Activated naive CD8-positive, alpha-beta T cell (primary cell): ENCODE measurements around the gene C6orf120.
A peak's percentile ranks its signal among the peaks of the same experiment; 100 is the strongest.

Source experiments
- H3K27ac Mint-ChIP-seq: one replicate; pipeline ENCODE4 v1.8.0; 2021; ENCODE audit warnings: mixed read lengths
- H3K27me3 Mint-ChIP-seq: one replicate; pipeline ENCODE4 v1.8.0; 2021; ENCODE audit warnings: mixed read lengths
- H3K36me3 Mint-ChIP-seq: one replicate; pipeline ENCODE4 v1.8.0; 2021; ENCODE audit warnings: mixed read lengths
- H3K4me1 Mint-ChIP-seq: one replicate; pipeline ENCODE4 v1.8.0; 2021; ENCODE audit warnings: low read depth, mixed read lengths
- H3K4me3 Mint-ChIP-seq: one replicate; pipeline ENCODE4 v1.8.0; 2021; ENCODE audit warnings: mild to moderate bottlenecking, mixed read lengths
- H3K9me3 Mint-ChIP-seq: one replicate; pipeline ENCODE4 v1.8.0; 2021; ENCODE audit warnings: low read depth, mixed read lengths

The C6orf120 gene

GRCh38 chr6:169701954-169702839, at the start of gene C6orf120, which contains the start of gene WDR27:
TSS of gene C6orf120 (plus strand) at chr6:169702126. CDS start at chr6:169702460, 334 bp downstream.
TSS of gene WDR27 (minus strand) at chr6:169702029. CDS start at chr6:169689005, 13,024 bp downstream.
- peaks cover 9% of the 10 kb centered on the region for H3K36me3 Mint-ChIP-seq
- peak within 1 kb of the TSS; percentile 92 for H3K27ac Mint-ChIP-seq
- no peaks in the 10 kb centered on the region for H3K9me3 Mint-ChIP-seq
- H3K4me3 Mint-ChIP-seq, result peak within 1 kb of the TSS; percentile 95
- H3K27me3 Mint-ChIP-seq, result no peaks in the 10 kb centered on the region
- peaks cover 50% of the 10 kb centered on the region for H3K4me1 Mint-ChIP-seq

DNA sequence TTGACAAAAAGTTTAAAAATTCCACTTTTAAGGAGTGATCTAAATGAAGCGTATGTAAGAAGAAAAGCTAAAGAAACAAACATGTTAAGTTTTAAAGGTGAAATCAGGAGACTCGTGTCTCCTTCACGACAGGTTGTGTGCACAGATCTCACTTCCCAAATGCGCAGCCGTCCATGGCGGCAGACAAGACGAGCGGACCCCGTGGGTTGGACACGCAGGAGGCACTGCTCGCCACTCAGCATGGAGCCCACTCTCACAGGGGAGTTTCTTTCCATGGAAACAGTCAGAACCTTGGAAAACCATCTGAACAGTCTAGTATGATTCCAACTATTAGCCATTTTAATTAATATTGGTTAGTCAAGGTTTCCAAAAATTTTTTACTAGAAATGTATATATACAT, 49.0 kb upstream of the C6orf120 start:
- peaks cover 3% of the 10 kb centered on the region for H3K36me3 Mint-ChIP-seq
- H3K9me3 Mint-ChIP-seq, result no peaks in the 10 kb centered on the region
- H3K27ac Mint-ChIP-seq, result no peak overlapping the region
- H3K4me1 Mint-ChIP-seq, result peaks cover 13% of the 10 kb centered on the region
- H3K27me3 Mint-ChIP-seq, result no peaks in the 10 kb centered on the region
- H3K4me3 Mint-ChIP-seq, result no peak overlapping the region

GRCh38 chr6:169653691-169654090, 48.2 kb upstream of the C6orf120 start:
- H3K4me3 Mint-ChIP-seq, result no peak overlapping the region
- H3K27ac Mint-ChIP-seq, result no peak overlapping the region
- H3K9me3 Mint-ChIP-seq, result no peaks in the 10 kb centered on the region
- peaks cover 3% of the 10 kb centered on the region for H3K36me3 Mint-ChIP-seq
- no peaks in the 10 kb centered on the region for H3K27me3 Mint-ChIP-seq
- peaks cover 13% of the 10 kb centered on the region for H3K4me1 Mint-ChIP-seq

DNA sequence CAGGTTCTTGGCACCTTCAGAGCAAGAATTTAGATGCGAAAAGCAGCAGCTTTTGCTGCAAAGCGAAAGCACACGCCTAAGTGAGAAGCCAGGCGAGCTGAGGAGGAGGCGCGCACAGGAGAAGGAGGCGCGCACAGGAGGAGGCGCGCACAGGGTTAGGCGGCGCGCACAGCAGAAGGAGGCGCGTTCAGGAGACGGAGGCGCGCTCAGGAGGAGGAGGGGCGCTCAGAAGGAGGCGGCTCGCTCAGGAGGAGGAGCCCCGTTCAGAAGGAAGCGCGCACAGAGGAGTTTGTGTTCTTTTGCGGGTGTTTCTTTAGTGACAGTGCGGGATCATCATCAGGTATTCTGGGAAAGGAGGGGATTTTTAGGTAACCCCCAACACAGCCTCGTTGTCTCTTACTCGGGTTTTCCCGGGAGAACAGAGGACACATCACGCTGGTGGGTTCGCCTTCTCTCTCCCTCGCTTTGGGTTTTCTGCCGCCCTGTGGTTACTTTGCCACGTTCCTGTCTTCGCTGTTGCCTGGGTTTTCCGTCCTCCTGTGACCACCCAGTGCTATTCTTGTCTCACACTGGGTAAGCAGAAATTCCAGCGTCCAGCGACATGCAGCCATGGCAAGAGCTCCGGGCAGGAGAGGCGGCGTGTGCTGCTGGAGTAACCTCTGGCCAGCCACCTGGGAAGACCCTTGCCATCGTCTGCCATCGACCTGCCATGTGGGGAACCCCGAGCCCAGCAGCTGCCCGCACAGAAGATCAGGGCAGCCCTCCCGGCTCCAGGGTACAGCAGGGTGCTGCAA, 47.1 kb upstream of the C6orf120 start:
- Mint-ChIP-seq H3K9me3 (no peaks in the 10 kb centered on the region), H3K27ac (peak overlapping the region; percentile 86), H3K4me3 (peak overlapping the region; percentile 86), H3K27me3 (no peaks in the 10 kb centered on the region), H3K36me3 (peaks cover 3% of the 10 kb centered on the region), H3K4me1 (peaks cover 13% of the 10 kb centered on the region)

DNA sequence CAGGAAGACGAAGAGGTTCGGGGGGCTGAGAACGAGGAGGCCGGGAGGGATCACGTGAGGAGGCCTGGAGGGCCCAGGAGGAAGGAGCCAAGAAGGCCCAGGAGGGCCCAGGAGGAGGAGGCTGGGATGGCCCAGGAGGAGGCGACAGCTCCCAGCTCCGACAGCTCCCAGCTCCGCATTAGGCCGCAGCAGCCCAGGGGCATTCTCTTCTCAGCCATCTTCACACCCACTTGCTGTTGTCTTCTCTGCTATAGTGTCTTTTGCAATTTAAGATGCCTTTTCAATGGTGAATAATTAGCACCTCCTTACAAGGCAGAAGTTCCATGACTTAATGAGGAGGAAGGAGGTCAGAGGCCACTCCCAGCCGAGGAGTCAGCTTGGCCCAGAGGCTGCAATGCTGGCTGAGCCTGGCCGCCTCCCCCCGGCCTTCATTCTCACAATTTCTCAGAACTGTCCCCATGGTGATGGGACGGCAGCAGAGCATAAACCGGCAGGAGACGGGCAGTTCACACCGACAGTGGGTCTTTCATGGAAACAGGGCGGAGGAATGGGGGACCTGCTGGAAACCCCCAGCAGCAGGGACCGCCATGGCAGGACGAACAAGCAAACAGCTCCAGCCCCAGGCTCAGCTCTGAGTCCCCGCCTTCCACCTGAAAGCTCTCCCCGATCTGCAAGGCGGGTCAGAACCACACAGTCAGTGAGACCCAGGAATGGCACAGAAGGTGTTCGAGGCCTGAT, 45.2 kb upstream of the C6orf120 start:
- Mint-ChIP-seq H3K4me1 (peaks cover 13% of the 10 kb centered on the region), H3K27me3 (no peaks in the 10 kb centered on the region), H3K36me3 (peaks cover 2% of the 10 kb centered on the region), H3K27ac (no peak overlapping the region), H3K9me3 (no peaks in the 10 kb centered on the region), H3K4me3 (no peak overlapping the region)

DNA sequence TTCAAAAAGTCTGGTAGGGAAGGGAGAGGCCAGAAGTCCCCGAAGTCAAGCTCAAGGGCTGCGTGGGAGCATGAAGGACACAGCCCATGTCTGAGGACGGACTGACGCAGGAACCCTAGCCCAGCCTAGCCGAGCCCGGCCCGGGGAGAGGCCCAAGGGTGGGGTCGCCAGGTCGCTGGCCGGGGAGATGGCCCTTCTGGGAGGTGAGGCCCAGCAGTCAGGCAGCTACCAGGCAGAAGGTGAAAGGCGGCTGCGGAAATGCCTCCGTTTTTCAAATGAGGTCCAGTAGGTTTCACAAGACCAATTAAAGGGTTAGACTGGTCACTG, 44.7 kb upstream of the C6orf120 start:
- H3K27me3 Mint-ChIP-seq, result no peaks in the 10 kb centered on the region
- H3K36me3 Mint-ChIP-seq, result no peaks in the 10 kb centered on the region
- H3K9me3 Mint-ChIP-seq, result no peaks in the 10 kb centered on the region
- no peak overlapping the region for H3K4me3 Mint-ChIP-seq
- H3K27ac Mint-ChIP-seq, result no peak overlapping the region
- H3K4me1 Mint-ChIP-seq, result peaks cover 13% of the 10 kb centered on the region

DNA sequence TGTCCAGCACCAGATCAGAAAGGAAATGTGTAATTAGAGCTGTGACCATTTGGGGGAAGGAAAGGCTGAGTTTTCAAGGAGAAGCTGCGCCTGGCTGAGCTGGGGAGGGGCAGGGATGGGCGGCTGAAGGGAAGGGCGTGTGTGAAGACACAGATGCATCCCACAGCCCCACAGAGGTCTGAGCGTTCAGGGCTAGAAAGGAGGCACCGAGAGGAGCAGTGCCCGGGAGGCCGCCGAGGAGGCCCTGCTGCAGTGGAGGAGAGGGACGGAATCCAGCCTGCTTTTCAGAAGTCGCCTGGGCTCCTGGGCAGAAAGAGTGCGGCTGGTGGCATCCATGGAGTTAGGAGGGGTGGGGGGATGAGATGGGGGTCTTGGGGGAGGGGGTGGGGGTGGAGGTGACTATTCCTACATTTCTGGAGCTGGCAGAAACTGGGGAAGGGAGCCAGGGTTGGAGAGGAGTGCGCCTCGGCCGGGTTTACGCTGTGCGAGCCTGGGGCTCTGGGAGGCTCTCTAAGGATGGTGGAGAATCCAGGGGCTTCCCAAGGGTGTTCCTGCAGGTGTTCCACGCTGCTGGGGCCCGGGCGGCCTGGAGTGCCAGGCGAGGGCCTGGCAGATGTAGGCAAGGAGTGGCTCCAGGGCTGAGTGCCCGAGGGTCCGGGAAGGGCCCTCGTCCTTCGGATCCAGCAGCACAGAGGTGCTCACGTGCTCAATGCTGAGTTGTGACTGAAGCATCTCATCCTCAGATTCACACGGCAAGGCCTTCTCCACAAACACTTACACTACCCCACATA, 41.9 kb upstream of the C6orf120 start:
- Mint-ChIP-seq H3K27ac (no peak overlapping the region), H3K27me3 (no peaks in the 10 kb centered on the region), H3K9me3 (no peaks in the 10 kb centered on the region), H3K4me3 (no peak overlapping the region), H3K36me3 (peaks cover 8% of the 10 kb centered on the region), H3K4me1 (peaks cover 5% of the 10 kb centered on the region)

- H3K36me3 Mint-ChIP-seq, result peaks cover 8% of the 10 kb centered on the region
- H3K4me3 Mint-ChIP-seq, result no peak overlapping the region
- H3K27me3 Mint-ChIP-seq, result no peaks in the 10 kb centered on the region
- H3K9me3 Mint-ChIP-seq, result no peaks in the 10 kb centered on the region
- H3K4me1 Mint-ChIP-seq, result no peaks in the 10 kb centered on the region
- H3K27ac Mint-ChIP-seq, result no peak overlapping the region
These were observed 41.1 kb upstream of the C6orf120 start for GRCh38 chr6:169660751-169661390.

- Mint-ChIP-seq H3K4me3 (no peak overlapping the region), H3K36me3 (peaks cover 8% of the 10 kb centered on the region), H3K27ac (no peak overlapping the region), H3K9me3 (no peaks in the 10 kb centered on the region), H3K27me3 (no peaks in the 10 kb centered on the region), H3K4me1 (no peaks in the 10 kb centered on the region)
These were observed 40.6 kb upstream of the C6orf120 start for GRCh38 chr6:169661391-169661756.

GRCh38 chr6:169663468-169663867, 38.5 kb upstream of the C6orf120 start:
- no peaks in the 10 kb centered on the region for H3K4me1 Mint-ChIP-seq
- H3K36me3 Mint-ChIP-seq, result peaks cover 10% of the 10 kb centered on the region
- H3K4me3 Mint-ChIP-seq, result no peak overlapping the region
- H3K9me3 Mint-ChIP-seq, result no peaks in the 10 kb centered on the region
- H3K27ac Mint-ChIP-seq, result no peak overlapping the region
- H3K27me3 Mint-ChIP-seq, result no peaks in the 10 kb centered on the region

DNA sequence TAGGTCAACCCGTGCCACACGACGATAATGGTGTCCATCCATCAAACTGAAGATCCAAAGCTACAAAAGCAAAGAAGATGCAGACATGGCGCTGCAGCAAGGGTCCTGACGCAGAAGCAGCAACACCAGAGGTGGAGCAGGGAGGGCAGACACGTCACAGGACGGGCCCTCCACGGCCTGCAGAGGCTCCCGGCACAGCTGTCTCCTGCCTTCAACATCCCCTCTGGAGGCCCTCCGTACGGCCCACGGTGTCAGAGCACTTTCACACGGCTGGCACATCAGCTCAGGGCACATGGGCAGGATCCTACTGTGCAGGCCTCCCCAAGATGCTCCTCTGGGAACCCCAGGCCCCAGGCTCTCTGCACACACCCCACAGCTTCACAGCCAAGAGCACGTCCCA, 37.7 kb upstream of the C6orf120 start:
- no peak overlapping the region for H3K27ac Mint-ChIP-seq
- H3K4me1 Mint-ChIP-seq, result no peaks in the 10 kb centered on the region
- H3K27me3 Mint-ChIP-seq, result no peaks in the 10 kb centered on the region
- peaks cover 11% of the 10 kb centered on the region for H3K36me3 Mint-ChIP-seq
- H3K9me3 Mint-ChIP-seq, result no peaks in the 10 kb centered on the region
- no peak overlapping the region for H3K4me3 Mint-ChIP-seq

DNA sequence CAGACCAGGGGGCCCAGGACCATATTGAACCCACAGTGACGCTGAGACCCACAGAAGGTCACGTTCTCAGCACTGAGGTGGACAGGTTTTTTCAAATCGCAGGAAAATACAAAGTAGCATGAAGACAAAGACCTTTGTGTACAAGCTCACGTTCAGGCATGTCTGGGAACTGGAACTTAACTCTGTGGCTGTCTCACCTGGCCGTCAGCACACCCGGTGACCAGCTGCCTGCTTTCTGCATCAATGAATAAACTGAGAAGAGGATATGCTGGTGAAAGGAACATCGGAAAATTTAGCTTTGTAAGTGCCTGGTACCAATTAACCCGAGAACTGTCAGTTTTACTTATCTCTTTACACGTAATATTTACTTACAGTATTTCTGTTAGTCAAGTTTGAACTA, 36.6 kb upstream of the C6orf120 start:
- peaks cover 8% of the 10 kb centered on the region for H3K4me1 Mint-ChIP-seq
- H3K4me3 Mint-ChIP-seq, result no peak overlapping the region
- peaks cover 13% of the 10 kb centered on the region for H3K36me3 Mint-ChIP-seq
- no peaks in the 10 kb centered on the region for H3K27me3 Mint-ChIP-seq
- H3K9me3 Mint-ChIP-seq, result no peaks in the 10 kb centered on the region
- no peak overlapping the region for H3K27ac Mint-ChIP-seq

- peaks cover 9% of the 10 kb centered on the region for H3K4me1 Mint-ChIP-seq
- peaks cover 16% of the 10 kb centered on the region for H3K36me3 Mint-ChIP-seq
- no peak overlapping the region for H3K4me3 Mint-ChIP-seq
- no peaks in the 10 kb centered on the region for H3K27me3 Mint-ChIP-seq
- H3K9me3 Mint-ChIP-seq, result no peaks in the 10 kb centered on the region
- no peak overlapping the region for H3K27ac Mint-ChIP-seq
These were observed 35.5 kb upstream of the C6orf120 start for GRCh38 chr6:169666441-169666840.

DNA sequence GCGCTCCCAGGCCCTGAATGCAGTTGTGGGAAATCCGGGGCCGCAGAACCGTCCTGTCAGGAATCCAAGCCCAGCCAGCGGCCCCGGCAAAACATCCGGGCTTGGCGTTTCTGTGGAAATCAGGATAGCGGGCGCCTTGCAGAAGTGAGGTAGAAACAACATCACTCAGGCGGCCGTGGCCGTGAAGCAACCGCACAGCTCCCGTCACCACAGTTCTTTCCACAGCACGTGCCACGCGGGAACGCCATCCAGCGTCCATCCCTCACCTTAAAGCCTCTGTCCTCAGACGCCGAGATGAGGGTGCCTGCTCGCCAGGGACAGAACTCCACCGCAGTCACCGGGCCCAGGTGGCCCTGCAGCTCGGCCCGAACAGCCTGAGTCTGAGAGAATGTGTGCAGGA, 34.2 kb upstream of the C6orf120 start:
- Mint-ChIP-seq H3K36me3 (peaks cover 20% of the 10 kb centered on the region), H3K9me3 (no peaks in the 10 kb centered on the region), H3K4me3 (no peak overlapping the region), H3K27ac (no peak overlapping the region), H3K27me3 (no peaks in the 10 kb centered on the region), H3K4me1 (peaks cover 9% of the 10 kb centered on the region)
